ENCODE measurements around the gene TSSC4.

The TSSC4 gene

GRCh38 chr11:2402106-2402505 lies 1.6 kb downstream of the TSSC4 start:
- no peak for DNase-seq

GRCh38 chr11:2402890-2403645 lies 2.5 kb downstream of the TSSC4 start:
- no peak for DNase-seq

DNA sequence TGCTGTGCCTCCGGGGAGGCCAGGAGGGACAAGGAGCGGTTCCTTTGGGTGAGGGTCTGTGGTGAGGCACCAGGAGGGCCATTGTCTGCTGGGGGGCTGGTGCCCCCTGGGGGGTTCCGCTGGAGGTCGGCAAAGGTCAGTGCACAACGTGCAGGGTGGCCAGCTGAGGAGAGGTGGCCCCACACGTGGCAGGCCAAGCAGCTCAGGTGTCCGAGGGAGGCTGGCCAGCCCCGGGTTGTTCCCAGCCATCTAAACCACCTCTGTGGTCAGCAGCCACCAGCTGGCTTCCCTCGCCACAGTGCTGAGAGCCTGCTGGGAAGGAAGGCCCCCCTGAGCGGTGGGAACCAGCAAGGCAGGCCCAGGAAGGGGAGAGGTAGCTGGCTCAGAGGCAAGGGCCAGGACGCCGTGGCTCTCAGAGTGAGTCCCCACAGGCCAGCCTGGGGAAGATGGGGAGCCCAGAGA lies 4.2 kb downstream of the TSSC4 start:
- no peak for DNase-seq

GRCh38 chr11:2406451-2406850 lies 5.9 kb downstream of the TSSC4 start:
- no peak for DNase-seq

DNA sequence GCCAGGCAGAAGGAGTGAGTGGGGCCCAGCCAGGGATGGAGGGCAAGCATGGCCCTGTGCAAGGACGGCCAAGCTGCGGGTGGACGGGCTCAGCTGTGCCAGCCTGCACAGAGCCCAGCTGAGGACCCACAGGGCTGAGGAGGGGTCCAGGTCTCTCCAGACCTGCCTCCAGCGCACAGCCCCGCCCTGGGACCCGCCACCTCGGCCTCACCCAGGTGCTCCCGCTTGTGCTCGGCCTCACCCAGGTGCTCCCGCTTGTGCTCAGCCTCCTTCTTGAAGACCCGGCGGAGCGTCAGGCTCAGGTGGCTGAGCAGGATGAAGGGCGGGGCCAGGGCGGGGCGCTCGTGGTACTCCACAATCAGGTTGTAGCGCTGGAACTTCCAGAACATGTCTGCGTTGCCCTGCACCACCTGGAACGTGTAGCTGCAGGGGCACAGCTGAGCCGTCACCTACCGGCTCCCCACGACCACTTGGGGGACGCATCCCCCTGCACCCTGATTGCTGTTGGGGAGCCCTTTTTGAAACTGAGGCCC lies 6.4 kb downstream of the TSSC4 start:
- no peak for DNase-seq

DNA sequence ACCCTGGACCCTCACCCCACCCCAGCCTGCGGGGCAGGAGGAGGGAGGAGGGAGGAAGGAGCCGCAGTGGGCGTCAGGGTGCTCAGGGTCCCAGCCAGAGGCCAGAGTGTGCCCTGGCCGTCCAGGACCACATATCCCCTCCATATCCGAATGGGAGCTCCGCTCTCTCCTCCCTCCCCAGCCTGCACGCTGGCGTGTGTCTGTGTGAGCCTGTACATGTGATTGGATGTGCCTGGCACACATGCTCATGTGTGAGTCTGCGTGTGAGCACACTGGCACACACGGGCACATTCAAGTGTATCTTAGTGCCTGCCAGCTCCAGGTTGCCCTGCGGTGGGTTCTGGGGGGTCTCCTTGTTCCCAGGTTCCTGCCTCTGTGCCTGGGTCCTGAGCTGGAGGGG lies 8.1 kb downstream of the TSSC4 start:
- DNase-seq: no peak

DNA sequence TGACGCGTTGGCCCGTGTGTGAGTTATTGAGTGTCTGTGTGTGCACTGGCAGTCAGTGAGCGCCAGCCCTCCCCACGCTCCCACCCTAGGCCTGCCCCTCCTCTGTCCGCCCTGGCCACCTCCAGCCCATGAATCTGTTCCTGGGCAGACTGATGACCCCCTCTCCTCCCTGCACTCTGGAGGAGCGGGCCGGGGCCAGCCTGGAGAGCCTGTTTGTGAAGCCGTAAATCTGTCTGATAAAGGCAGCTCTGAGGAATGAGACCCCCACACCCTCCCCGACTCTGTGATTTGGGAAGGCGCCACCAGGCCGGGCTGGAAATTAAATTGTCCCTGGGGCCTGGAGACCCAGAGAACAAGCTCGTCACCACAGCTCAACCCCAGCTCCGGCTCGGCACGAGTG lies 8.6 kb downstream of the TSSC4 start:
- no peak for DNase-seq

- DNase-seq: no peak
These were observed 9.3 kb downstream of the TSSC4 start for GRCh38 chr11:2409611-2410468.

- no peak for DNase-seq
These were observed 10.1 kb downstream of the TSSC4 start for GRCh38 chr11:2410616-2411015.

DNA sequence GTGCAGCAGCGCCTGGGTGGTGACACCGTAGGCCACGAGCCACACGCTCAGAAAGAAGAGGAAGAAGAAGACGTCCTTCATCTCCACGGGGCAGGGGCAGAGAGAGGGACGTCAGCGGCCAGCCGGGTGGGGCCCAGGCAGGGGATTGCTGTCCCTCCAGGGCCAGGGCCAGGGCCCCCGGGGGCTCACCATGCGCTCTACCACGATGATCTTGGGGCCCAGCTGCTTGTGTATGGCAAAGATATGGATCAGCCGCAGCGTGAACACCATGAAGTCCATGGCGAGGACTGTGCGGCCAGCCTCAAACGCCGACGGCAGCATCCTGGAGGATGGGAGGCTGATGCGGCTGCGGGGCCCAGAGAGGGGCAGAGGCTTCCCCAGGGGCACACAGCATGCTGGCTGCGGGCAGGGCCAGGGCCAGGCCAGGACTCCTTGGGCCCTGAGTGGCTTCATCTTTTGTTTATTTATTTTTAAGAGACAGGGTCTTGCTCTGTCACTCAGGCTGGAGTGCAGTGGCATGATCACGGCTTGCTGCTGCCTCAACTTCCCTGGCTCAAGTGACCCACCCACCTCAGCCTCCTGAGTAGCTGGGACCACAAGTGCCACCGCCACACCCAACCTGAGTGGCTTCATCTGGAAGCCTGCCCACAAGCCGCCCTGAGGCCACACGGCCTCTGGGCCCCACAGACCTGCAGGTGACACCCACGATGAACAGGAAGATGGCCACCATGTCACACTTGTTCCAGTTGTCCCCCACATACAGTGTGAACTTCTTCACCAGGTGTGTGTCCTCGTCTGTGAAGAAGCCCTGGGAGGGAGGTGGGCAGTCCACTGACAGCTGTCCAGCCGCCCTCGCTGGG lies 11.1 kb downstream of the TSSC4 start:
- DNase-seq: no peak

DNA sequence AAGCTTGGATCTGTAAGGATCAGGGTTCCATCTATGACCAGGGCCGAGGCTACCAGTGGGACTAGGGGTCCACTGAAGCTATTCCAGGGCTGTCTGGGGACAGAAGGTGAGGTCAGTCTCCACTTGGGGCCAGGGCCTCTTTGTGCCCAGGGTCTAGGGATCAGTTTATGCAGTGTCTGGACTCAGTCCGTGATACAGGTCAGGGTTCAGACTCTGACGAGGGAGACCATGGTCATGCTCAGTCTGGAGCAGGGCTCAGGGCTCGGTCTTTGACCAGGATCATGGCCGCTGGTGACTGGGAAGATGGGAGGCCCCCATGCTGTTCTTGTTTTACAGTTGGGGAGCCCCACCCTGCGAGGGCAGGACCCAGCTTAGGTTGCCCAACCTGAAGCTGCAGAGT lies 11.8 kb downstream of the TSSC4 start:
- no peak for DNase-seq

DNA sequence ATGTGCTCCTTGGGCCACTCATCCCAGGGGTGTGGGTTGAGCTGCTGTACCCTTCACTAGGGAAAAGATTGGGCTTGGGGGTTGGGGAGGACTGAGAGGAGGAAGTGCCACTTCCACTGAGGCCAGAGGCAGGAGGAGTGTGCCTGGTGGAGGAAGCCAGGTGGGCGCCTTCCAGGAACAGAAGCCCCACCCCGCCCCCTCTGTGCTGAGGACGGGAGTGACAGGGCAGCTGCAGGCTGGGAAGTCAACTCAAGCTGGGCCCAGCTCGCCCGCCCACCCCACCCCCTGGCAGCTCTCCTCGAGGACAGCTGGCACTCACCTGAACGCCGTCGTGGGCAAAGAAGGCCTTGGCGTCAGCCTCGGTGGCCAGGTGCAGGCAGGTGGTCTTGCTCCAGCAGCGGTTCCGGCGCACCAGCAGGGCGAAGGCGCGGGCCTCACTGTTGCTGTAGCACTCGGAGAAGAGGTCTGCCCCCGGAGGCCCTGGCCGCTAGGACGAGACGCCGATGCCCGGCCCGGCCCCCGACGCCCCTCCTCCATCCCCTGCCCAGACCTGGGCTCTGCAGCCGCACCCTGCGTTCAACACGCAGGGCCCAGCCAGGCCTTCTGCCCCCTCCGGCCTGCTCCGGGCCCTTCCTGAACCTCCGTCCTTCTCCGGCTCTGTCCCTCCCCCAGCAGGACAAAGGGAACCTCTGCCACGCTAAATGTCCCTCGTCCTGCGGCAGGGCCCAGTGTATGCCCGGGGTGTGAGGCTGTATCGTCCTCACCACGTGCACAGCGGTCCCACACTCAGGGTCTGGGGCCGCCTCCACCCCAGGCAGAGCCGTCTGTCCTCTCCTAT lies 13.4 kb downstream of the TSSC4 start:
- no peak for DNase-seq

DNA sequence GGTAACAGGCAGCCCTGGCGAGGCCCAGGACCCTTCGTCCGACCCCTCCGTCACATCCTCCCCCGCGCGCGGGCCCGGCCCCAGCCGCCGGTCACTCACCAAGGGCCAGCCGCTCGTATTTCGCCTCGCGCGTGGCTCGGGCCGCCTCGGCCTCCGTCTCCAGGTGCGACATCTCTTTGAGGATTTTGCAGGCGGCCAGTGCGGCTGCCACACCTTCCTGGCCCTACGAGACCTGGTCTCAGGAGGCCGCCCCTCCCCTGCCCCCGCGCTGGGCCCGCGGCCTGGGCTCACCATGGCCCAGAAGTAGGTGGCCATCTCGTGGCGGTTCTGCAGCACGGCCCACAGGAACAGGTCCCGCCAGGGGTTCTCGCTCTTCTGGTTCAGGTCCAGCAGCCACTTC lies 14.1 kb downstream of the TSSC4 start:
- no peak for DNase-seq

DNA sequence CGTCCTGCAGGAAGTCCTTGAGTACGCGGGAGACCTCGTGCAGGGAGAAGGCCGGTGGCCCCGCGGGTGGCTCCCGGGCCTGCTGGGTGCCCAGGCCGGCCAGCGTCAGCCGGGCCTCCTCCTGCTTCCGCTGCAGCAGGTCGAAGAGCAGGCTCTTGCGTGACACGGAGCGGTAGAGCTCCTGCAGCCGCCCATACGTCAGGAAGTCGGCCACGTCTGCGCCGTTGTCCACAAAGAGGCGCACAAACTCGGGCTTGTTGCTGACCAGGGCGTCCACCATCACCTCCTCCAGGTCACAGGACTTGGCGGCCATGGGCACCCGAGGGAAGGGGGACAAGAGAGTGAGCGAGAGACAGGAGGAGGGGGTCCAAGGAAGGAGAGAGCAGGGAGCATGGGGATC lies 14.6 kb downstream of the TSSC4 start:
- DNase-seq: no peak

GRCh38 chr11:2415601-2416380 lies 15.2 kb downstream of the TSSC4 start:
- DNase-seq: no peak

DNA sequence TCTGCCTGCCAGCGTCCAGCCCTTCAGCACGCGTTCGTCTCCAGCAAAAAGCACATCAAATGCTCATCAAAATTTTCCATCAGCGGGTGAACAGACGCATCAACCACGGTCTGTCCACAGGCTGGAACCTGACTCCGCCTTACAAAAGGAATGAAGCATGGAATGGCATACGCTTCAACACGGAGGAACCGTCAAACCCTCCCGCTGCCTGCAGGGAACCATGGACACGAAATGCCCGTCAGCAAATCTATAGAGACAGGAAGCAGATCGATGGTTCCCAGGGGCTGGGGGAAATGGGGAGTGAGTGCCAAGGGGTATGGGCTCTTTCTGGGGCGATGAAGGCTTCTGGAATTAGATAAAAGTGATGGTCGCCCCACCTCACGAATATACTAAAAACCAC lies 16.2 kb downstream of the TSSC4 start:
- DNase-seq: no peak

- DNase-seq: no peak
These were observed 17.5 kb downstream of the TSSC4 start for GRCh38 chr11:2417856-2418692.

DNA sequence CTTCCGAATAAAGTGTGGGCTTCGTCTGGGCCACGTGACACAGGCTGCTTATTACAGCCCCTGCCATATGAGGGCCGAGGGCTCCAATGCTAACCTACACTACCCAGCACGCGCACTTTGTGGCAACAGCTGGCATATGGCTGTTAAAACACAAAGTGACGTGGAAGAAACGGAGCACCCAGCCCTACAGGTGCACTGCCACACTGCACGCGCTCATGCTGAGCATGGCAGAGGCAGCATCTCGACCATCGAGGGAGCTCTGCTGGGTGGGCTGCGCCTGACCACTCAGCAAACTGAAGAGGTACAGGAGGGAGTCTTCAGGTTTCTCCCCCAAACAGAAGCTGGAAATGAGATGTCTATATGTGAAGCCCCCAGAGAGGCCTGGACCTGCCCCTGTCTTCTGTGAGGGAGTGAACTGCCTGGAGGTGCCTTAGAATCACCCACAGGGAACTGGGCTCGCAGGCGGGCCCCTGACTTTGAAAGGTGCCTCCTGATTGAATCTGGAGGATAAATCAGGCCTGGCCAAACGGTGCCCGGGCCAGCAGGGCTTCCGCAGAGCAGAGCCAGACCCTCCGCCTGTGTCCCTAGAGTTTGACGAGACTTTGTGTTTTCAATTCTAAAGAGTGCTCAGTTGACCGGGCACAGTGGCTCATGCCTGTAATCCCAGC lies 18.3 kb downstream of the TSSC4 start:
- no peak for DNase-seq

DNA sequence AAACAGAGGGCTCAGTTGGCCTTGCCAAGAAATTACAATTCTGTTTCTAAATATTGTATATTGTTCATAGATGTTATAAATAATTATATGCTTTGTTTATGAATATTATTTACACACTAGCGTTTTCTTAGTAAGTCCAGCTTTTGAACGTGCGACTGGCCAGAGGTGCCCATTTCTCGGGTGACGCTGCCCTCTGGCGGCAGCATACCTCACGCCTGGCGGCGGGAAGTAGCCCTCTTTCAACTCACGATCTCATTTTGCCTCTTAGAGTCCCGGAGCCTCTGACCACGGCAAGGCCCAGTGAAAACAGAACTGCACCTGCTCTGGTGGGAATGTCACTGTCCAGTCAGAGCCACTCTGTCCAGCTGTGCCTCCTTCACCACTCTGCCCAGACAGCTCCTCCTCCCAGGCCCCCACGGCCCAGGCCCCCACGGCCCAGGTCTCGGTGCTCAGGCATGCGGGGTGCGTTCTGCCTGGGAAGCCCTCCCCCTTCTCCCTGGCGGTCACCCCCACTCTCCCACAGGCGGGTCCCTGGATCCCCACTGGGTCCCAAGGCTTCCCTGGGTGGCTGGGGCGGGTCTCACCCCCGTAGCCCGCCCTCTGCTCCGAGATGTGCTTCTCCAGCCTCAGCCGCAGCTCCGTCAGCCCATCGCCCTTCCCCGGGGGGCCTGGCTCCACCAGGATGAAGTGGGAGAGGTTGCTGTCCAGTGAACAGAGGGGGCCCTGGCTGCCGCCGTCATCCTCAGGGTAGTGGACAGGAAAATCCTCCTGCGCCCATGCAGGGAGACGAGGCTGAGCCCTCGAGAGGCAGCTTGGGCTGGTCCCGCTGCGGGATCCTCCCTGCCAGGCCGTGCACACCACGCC lies 19.3 kb downstream of the TSSC4 start:
- DNase-seq: peak; percentile 5
